Measurements from ENCODE around the gene GNAT2.

- TF ChIP-seq CTCF (IDR thresholded peaks at IDR 0.05; ENCODE audit: low read depth, low read length) = no peak
- no peak for TF ChIP-seq EZH2phosphoT487 (IDR thresholded peaks at IDR 0.05; ENCODE audit: low read depth)
Observed at GRCh38 chr1:109653306-109653705, 33.9 kb upstream of the GNAT2 start.

Data from OCI-LY3 (cell line).